Measurements from ENCODE around the gene SEPTIN8. TPM values are rescaled to one million over a fixed set of nuclear protein-coding genes. Genes with fewer than 3 reads are reported as not detected.

Gene SEPTIN8
- polyA plus RNA-seq, 1 donor (not counting 4 experiments of a cell fraction or from before 2014, with no cell fraction given), result 46.4 TPM

GRCh38 chr5:132770476-132771159 is 6.4 kb downstream of the SEPTIN8 start:
- Histone ChIP-seq H3K4me3 (ENCODE audit: control insufficient read depth in 2 of 3, extremely low read depth in 1 of 3, insufficient read depth in 2 of 3, low read depth in 1 of 3, low read length in 3 of 3) (no peak overlapping the region), H3K4me2 (ENCODE audit: control insufficient read depth, extremely low read depth, insufficient read depth, low read depth, low read length) (no peak overlapping the region), H2AFZ (ENCODE audit: control insufficient read depth, low read length) (no peak overlapping the region), H3K27me3 (ENCODE audit: control insufficient read depth, extremely low read depth, insufficient read depth, low read length) (no peaks in the 10 kb centered on the region), H3K27ac (ENCODE audit: control insufficient read depth, insufficient read depth, low read length) (no peak overlapping the region), H3K4me1 (ENCODE audit: control insufficient read depth, extremely low read depth, insufficient read depth, low read length) (peaks cover 16% of the 10 kb centered on the region), H3K79me2 (ENCODE audit: control insufficient read depth, insufficient read depth, low read length) (peaks cover 62% of the 10 kb centered on the region), H3K9ac (ENCODE audit: control insufficient read depth, extremely low read depth, insufficient read depth, low read length) (no peak overlapping the region), H4K20me1 (ENCODE audit: control insufficient read depth, extremely low read depth, insufficient read depth, low read length) (no peaks in the 10 kb centered on the region), H3K9me3 (ENCODE audit: control insufficient read depth, low read depth, low read length) (no peaks in the 10 kb centered on the region), H3K9me1 (ENCODE audit: control insufficient read depth, extremely low read depth, insufficient read depth, low read length) (peaks cover 2% of the 10 kb centered on the region), H3K36me3 (ENCODE audit: control insufficient read depth in 2 of 2, extremely low read depth in 1 of 2, insufficient read depth in 2 of 2, low read length in 2 of 2) (peaks cover 0 to 8% of the 10 kb centered on the region in 2 experiments)
- DNase-seq (ENCODE audit: low read depth, low spot score) (no peak), FAIRE-seq (no peak)
- dilution Hi-C loops (cut with MboI; ENCODE audit: extremely low pct_ligation_motif_present, low sequenced_read_pairs), result no loop called here
- TF ChIP-seq EZH2 (IDR thresholded peaks at IDR 0.05; ENCODE audit: low read length) (no peak), CTCF (optimal IDR thresholded peaks at IDR 0.05 in 1 of 3, IDR thresholded peaks at IDR 0.05 in 1 of 3, conservative IDR thresholded peaks at IDR 0.05 in 1 of 3; ENCODE audit: extremely low read depth in 1 of 3, insufficient read depth in 2 of 3, low read length in 3 of 3) (no peak)

- H3K36me3 ChIP-seq (ENCODE audit: control insufficient read depth in 2 of 2, extremely low read depth in 1 of 2, insufficient read depth in 2 of 2, low read length in 2 of 2), result peaks cover 7 to 16% of the 10 kb centered on the region in 2 experiments
- peaks cover 42% of the 10 kb centered on the region for H3K79me2 ChIP-seq (ENCODE audit: control insufficient read depth, insufficient read depth, low read length)
- H3K27me3 ChIP-seq (ENCODE audit: control insufficient read depth, extremely low read depth, insufficient read depth, low read length), result no peaks in the 10 kb centered on the region
- TF ChIP-seq EZH2 (IDR thresholded peaks at IDR 0.05; ENCODE audit: low read length), result no peak
- no peak for TF ChIP-seq CTCF (optimal IDR thresholded peaks at IDR 0.05 in 1 of 3, IDR thresholded peaks at IDR 0.05 in 1 of 3, conservative IDR thresholded peaks at IDR 0.05 in 1 of 3; ENCODE audit: extremely low read depth in 1 of 3, insufficient read depth in 2 of 3, low read length in 3 of 3)
- no peak overlapping the region for H3K27ac ChIP-seq (ENCODE audit: control insufficient read depth, insufficient read depth, low read length)
- no peak for DNase-seq (ENCODE audit: low read depth, low spot score)
- H3K4me3 ChIP-seq (ENCODE audit: control insufficient read depth in 2 of 3, extremely low read depth in 1 of 3, insufficient read depth in 2 of 3, low read depth in 1 of 3, low read length in 3 of 3), result no peak overlapping the region
- no peak overlapping the region for H2AFZ ChIP-seq (ENCODE audit: control insufficient read depth, low read length)
- H4K20me1 ChIP-seq (ENCODE audit: control insufficient read depth, extremely low read depth, insufficient read depth, low read length), result no peaks in the 10 kb centered on the region
- no peaks in the 10 kb centered on the region for H3K4me1 ChIP-seq (ENCODE audit: control insufficient read depth, extremely low read depth, insufficient read depth, low read length)
- dilution Hi-C loops (cut with MboI; ENCODE audit: extremely low pct_ligation_motif_present, low sequenced_read_pairs), result no loop called here
- H3K9ac ChIP-seq (ENCODE audit: control insufficient read depth, extremely low read depth, insufficient read depth, low read length), result no peak overlapping the region
- peaks cover 2% of the 10 kb centered on the region for H3K9me1 ChIP-seq (ENCODE audit: control insufficient read depth, extremely low read depth, insufficient read depth, low read length)
- FAIRE-seq, result no peak
- H3K4me2 ChIP-seq (ENCODE audit: control insufficient read depth, extremely low read depth, insufficient read depth, low read depth, low read length), result no peak overlapping the region
- no peaks in the 10 kb centered on the region for H3K9me3 ChIP-seq (ENCODE audit: control insufficient read depth, low read depth, low read length)
Measured at GRCh38 chr5:132768485-132768868, 8.6 kb downstream of the SEPTIN8 start.
